ENCODE measurements around the gene HSD3B1.

The HSD3B1 gene

GRCh38 chr1:119506941-119507340 lies at the start of gene HSD3B1:
HSD3B1 (plus strand) TSS chr1:119507210; CDS start chr1:119507477, 267 bp downstream.
- no peak for DNase-seq (ENCODE audit: low read depth, low spot score)

DNA sequence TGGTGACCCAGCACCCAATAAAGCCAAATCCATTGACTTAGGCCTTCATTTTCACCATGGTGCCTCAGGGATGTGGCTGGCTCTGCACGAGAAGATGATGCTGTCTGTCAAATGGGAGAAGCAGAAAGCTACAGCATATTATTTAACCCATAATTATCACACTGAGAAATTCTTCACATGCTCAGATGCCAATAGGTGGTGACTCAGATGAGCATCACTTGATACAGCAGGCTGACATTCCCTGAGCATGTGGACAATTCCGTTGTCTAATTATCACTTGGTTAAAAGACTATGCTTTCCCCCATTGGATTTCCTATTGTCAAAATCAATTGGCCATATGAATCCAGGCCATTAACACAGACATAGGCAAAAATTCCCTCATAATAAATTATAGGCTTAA lies 44.0 kb upstream of the HSD3B1 start:
- no peak for DNase-seq (ENCODE audit: low read depth, low spot score)

GRCh38 chr1:119463569-119463968 lies 43.4 kb upstream of the HSD3B1 start:
- DNase-seq (ENCODE audit: low read depth, low spot score) = no peak

- DNase-seq (ENCODE audit: low read depth, low spot score) = no peak
Observed at GRCh38 chr1:119466445-119466844, 40.6 kb upstream of the HSD3B1 start.

DNA sequence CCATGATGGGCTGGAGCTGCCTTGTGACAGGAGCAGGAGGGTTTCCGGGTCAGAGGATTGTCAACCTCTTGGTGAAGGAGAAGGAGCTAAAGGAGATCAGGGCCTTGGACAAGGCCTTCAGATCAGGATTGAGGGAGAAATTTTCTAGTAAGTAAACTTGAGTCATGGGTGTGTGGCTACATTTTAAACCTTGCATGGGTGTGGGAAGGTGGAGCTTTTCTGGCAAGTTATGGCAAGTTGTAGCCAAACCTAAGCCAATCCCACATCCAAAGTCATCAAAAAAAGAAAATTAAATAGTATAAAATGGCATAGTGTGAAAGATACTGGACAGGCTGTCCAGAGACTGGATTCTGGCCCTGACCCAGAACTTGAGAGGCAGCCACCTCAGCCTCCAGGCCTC lies 39.8 kb upstream of the HSD3B1 start:
- no peak for DNase-seq (ENCODE audit: low read depth, low spot score)

- no peak for DNase-seq (ENCODE audit: low read depth, low spot score)
Observed at GRCh38 chr1:119467857-119468668, 38.9 kb upstream of the HSD3B1 start.

- no peak for DNase-seq (ENCODE audit: low read depth, low spot score)
Observed at GRCh38 chr1:119469741-119470140, 37.3 kb upstream of the HSD3B1 start.

GRCh38 chr1:119470377-119470776 lies 36.6 kb upstream of the HSD3B1 start:
- DNase-seq (ENCODE audit: low read depth, low spot score) = no peak

GRCh38 chr1:119470958-119471357 lies 36.1 kb upstream of the HSD3B1 start:
- no peak for DNase-seq (ENCODE audit: low read depth, low spot score)

GRCh38 chr1:119471566-119471965 lies 35.4 kb upstream of the HSD3B1 start:
- DNase-seq (ENCODE audit: low read depth, low spot score) = no peak

GRCh38 chr1:119472080-119472818 lies 34.8 kb upstream of the HSD3B1 start:
- no peak for DNase-seq (ENCODE audit: low read depth, low spot score)

DNA sequence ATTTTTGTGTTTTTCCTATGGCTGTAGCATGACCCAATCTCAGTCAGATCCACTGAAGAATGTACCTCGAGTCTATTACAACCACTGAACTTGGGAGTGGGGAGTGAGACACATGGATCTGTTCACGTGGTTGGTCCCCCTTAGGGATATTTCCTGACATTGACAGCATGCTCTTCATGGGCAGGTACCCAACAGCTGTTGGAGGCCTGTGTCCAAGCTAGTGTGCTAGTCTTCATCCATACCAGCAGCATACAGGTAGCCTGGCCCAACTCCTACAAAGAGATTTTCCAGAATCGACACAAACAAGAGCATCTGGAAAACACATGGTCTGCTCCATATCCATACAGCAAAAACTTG lies 34.2 kb upstream of the HSD3B1 start:
- DNase-seq (ENCODE audit: low read depth, low spot score) = no peak

DNA sequence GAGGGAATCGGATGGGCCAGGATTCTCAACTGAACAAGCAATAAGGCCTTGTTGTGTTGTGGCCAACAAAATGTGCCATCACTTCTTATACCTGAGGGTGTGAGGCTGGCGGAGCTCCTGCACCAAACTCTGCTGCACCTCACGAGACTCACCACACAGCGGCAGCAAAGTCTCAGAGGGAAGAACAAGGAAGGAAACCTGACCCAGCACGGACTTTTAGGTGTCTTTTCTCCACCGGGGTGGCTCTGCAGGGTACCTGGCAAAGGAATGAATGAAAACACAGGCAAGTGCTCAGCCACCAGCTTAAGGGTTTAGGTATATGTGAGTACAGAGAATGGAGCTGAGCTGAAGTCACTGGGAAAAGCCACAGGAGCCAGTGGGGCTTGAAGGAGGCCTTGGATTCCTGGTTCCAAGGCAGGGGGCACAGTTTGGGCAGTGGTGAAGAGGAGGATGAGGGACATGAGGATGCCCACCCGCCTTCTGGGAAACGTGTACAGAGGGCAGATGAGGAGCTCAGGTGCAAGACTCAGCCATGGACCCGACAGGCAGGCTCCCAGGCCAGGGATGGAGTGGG lies 31.1 kb upstream of the HSD3B1 start:
- no peak for DNase-seq (ENCODE audit: low read depth, low spot score)

GRCh38 chr1:119477710-119478109 lies 29.3 kb upstream of the HSD3B1 start:
- no peak for DNase-seq (ENCODE audit: low read depth, low spot score)

GRCh38 chr1:119480175-119480574 lies 26.8 kb upstream of the HSD3B1 start:
- no peak for DNase-seq (ENCODE audit: low read depth, low spot score)

DNA sequence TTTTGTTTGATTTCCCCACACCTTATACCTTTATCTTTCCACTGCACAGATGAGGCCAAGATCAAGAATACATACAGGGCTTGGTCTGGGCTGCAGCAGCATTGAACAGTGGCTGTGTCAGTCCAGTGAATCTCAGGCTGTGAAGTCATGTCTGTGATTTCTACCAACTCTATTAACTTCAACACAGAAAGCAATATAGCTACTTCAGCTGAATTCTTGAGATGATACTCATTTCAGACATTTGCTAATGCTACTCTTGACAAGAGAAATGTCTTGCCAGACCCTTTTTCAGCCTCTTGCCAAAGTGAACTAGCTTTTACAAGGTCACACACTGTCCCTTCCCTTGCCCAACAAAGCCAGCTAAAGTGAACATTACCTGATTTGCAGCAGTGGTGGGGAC lies 25.1 kb upstream of the HSD3B1 start:
- DNase-seq (ENCODE audit: low read depth, low spot score) = no peak

DNA sequence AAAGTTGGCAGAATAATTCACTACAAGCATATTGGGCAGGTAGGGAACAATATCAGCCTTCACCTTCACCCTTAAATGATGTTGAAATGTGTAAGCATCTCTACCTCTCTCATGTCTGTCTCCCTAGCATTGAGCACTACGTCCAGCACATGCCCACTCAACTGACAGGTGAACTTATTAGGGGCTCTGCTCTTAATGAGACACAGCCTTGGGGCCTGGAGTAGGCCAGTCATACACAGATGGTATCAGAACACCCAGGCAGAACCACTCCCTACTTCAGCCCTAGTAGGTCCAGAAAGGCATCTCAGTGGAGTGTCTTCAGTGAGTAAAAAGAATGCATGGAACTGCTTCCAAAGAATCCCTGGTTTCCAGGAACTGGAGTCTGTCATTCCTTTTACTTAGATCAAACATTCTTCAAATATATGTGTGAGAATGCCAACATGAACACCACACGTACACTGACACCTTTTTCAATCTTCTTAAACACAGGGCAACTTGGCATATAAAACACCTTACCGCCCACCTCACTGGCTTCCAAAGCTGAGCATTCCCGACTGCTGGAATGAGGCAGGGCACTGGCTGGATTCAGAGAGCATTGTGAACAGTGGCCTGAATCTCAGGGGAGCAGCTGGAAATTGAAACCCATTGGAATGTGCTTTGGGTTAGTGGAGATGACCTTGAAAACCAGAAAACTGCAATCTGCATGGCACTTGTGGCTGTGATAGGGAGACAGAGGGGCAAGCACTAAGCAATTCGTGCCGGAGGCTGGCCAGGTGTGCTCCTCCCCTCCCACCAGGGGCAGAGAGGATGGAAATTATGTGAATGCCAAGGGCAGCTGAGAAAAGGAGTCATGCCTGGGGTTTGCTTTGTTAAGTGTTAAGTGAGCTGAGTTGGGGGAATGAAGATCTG lies 24.2 kb upstream of the HSD3B1 start:
- no peak for DNase-seq (ENCODE audit: low read depth, low spot score)

- DNase-seq (ENCODE audit: low read depth, low spot score) = no peak
Observed at GRCh38 chr1:119483441-119484200, 23.4 kb upstream of the HSD3B1 start.

DNA sequence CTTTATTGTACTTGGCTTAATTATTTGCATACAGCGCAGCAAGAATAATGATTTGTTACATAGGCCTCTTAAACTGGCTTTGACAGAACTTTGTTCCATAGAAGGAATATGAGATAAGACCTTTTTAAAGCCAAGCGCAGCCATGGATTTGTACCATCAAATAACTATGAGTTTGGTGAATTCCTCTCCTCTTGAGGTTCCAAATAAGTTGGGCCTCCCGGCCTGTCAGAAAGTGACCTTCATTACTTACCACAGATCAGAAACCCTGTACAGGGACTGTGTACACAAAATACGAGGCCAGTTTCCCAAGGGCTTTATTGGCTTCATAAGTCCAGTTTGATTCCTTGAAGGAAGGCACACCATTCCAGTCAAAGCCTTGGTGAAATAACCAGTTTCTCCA lies 21.8 kb upstream of the HSD3B1 start:
- DNase-seq (ENCODE audit: low read depth, low spot score) = no peak

- DNase-seq (ENCODE audit: low read depth, low spot score) = no peak
Observed at GRCh38 chr1:119488216-119488615, 18.8 kb upstream of the HSD3B1 start.

- DNase-seq (ENCODE audit: low read depth, low spot score) = no peak
Observed at GRCh38 chr1:119489201-119489600, 17.8 kb upstream of the HSD3B1 start.

Data from activated CD4-positive, CD25-positive, alpha-beta regulatory T cell treated with anti-CD3 and anti-CD28 coated beads, Interleukin-2, amount 50 U/mL, for 16 hours (primary cell).